ENCODE measurements around the gene PTPRU.

PTPRU gene

DNA sequence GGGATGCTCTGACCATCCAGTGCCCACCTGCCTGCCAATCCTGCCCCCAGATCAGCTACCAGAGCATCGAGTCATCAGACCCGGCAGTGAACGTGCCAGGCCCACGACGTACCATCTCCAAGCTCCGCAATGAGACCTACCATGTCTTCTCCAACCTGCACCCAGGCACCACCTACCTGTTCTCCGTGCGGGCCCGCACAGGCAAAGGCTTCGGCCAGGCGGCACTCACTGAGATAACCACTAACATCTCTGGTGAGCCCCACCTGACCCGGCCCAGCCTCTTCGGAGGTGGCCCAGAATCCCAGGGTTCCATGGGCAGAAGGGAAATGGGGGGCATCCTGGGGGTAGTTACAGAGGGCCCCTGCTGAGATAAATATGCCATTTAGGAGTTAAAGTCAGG lies 43.1 kb downstream of the PTPRU start:
- Histone ChIP-seq H3K4me3 (ENCODE audit: insufficient read length, low read depth) (no peak overlapping the region), H3K9me3 (ENCODE audit: insufficient read depth, low read length) (no peaks in the 10 kb centered on the region), H3K9ac (ENCODE audit: insufficient read length, low read depth) (no peak overlapping the region), H3K27me3 (ENCODE audit: insufficient read depth, insufficient read length) (no peaks in the 10 kb centered on the region), H3K36me3 (ENCODE audit: insufficient read depth, insufficient read length, low read length) (peaks cover 25% of the 10 kb centered on the region), H3K4me1 (ENCODE audit: insufficient read depth, insufficient read length) (peaks cover 27% of the 10 kb centered on the region)
- DNase-seq (ENCODE audit: low read depth, low spot score), result no peak
- TF ChIP-seq YY1 (IDR thresholded peaks at IDR 0.05; ENCODE audit: insufficient read depth, insufficient read length) (no peak), SUZ12 (IDR thresholded peaks at IDR 0.05; ENCODE audit: extremely low read depth, insufficient read depth, insufficient read length) (no peak), ZNF274 (IDR thresholded peaks at IDR 0.05; ENCODE audit: low read depth, low read length) (no peak)

DNA sequence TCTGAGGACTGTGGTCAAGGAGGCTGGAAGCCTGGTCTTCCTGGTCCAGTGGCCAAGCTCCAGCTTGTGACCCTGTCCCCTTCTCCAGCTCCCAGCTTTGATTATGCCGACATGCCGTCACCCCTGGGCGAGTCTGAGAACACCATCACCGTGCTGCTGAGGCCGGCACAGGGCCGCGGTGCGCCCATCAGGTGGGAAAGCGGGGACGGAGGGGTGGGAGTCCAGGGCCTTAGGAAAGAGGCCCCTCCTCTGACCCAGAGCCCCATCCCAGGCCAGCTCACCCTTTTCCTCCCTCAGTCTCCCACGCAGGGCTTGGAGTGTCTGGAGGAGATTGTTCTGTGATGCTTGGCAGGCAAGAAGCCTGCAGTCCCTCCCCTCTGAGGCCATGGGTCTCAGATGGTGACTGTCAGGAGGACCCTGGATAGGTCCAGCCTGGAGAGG lies 43.6 kb downstream of the PTPRU start:
- H3K9me3 ChIP-seq (ENCODE audit: insufficient read depth, low read length), result no peaks in the 10 kb centered on the region
- peaks cover 30% of the 10 kb centered on the region for H3K36me3 ChIP-seq (ENCODE audit: insufficient read depth, insufficient read length, low read length)
- H3K9ac ChIP-seq (ENCODE audit: insufficient read length, low read depth), result no peak overlapping the region
- H3K4me3 ChIP-seq (ENCODE audit: insufficient read length, low read depth), result no peak overlapping the region
- no peak for DNase-seq (ENCODE audit: low read depth, low spot score)
- TF ChIP-seq YY1 (IDR thresholded peaks at IDR 0.05; ENCODE audit: insufficient read depth, insufficient read length) (no peak), SUZ12 (IDR thresholded peaks at IDR 0.05; ENCODE audit: extremely low read depth, insufficient read depth, insufficient read length) (no peak), ZNF274 (IDR thresholded peaks at IDR 0.05; ENCODE audit: low read depth, low read length) (no peak)
- H3K27me3 ChIP-seq (ENCODE audit: insufficient read depth, insufficient read length), result no peaks in the 10 kb centered on the region
- H3K4me1 ChIP-seq (ENCODE audit: insufficient read depth, insufficient read length), result peaks cover 32% of the 10 kb centered on the region

DNA sequence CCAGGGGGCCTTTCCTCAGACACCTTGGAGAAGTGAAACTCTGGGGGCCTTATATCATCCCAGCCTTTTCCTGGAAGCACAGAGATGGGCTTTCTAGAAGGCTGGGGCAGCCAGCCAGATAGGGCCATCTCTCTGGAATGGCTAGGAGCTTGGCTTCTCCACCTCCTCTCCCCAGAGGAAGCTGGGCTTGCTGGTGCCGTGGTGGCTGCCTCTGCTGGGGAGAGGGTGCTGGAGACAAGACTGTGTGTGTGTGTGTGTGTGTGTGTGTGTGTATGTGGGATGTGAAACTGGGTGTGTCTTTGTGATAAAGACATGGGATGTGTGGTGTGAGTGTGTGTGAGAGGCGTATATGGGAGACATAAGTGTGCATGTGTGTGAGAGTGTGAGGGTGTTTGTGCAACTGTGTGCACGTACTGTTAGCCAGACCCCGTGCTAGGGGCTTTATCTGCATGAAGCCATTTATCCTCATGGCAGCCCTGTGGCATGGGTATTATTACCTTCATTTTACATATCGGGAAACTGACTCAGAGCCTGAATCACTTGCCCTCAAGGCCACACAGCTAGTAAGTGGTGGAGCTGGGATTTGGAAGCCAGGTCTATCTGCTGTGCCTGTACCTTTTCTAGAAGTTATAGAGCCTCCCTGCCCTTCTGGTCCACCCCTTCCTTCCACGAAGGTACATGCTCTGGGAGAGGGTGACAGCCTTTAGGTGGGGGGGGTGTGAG lies 44.2 kb downstream of the PTPRU start:
- TF ChIP-seq ZNF274 (IDR thresholded peaks at IDR 0.05; ENCODE audit: low read depth, low read length) (no peak), SUZ12 (IDR thresholded peaks at IDR 0.05; ENCODE audit: extremely low read depth, insufficient read depth, insufficient read length) (no peak), YY1 (IDR thresholded peaks at IDR 0.05; ENCODE audit: insufficient read depth, insufficient read length) (no peak)
- no peak for DNase-seq (ENCODE audit: low read depth, low spot score)
- Histone ChIP-seq H3K4me1 (ENCODE audit: insufficient read depth, insufficient read length) (peaks cover 32% of the 10 kb centered on the region), H3K36me3 (ENCODE audit: insufficient read depth, insufficient read length, low read length) (peaks cover 29% of the 10 kb centered on the region), H3K9ac (ENCODE audit: insufficient read length, low read depth) (no peak overlapping the region), H3K9me3 (ENCODE audit: insufficient read depth, low read length) (no peaks in the 10 kb centered on the region), H3K4me3 (ENCODE audit: insufficient read length, low read depth) (no peak overlapping the region), H3K27me3 (ENCODE audit: insufficient read depth, insufficient read length) (no peaks in the 10 kb centered on the region)

- Histone ChIP-seq H3K4me3 (ENCODE audit: insufficient read length, low read depth) (no peak overlapping the region), H3K9me3 (ENCODE audit: insufficient read depth, low read length) (no peaks in the 10 kb centered on the region), H3K27me3 (ENCODE audit: insufficient read depth, insufficient read length) (no peaks in the 10 kb centered on the region), H3K36me3 (ENCODE audit: insufficient read depth, insufficient read length, low read length) (peaks cover 26% of the 10 kb centered on the region), H3K9ac (ENCODE audit: insufficient read length, low read depth) (no peak overlapping the region), H3K4me1 (ENCODE audit: insufficient read depth, insufficient read length) (peaks cover 36% of the 10 kb centered on the region)
- TF ChIP-seq SUZ12 (IDR thresholded peaks at IDR 0.05; ENCODE audit: extremely low read depth, insufficient read depth, insufficient read length) (no peak), YY1 (IDR thresholded peaks at IDR 0.05; ENCODE audit: insufficient read depth, insufficient read length) (no peak), ZNF274 (IDR thresholded peaks at IDR 0.05; ENCODE audit: low read depth, low read length) (no peak)
- DNase-seq (ENCODE audit: low read depth, low spot score), result no peak
Observed at GRCh38 chr1:29281571-29281970, 45.2 kb downstream of the PTPRU start.

- Histone ChIP-seq H3K36me3 (ENCODE audit: insufficient read depth, insufficient read length, low read length) (peaks cover 28% of the 10 kb centered on the region), H3K4me3 (ENCODE audit: insufficient read length, low read depth) (no peak overlapping the region), H3K9me3 (ENCODE audit: insufficient read depth, low read length) (no peaks in the 10 kb centered on the region), H3K9ac (ENCODE audit: insufficient read length, low read depth) (peak overlapping the region; percentile 37), H3K27me3 (ENCODE audit: insufficient read depth, insufficient read length) (no peaks in the 10 kb centered on the region), H3K4me1 (ENCODE audit: insufficient read depth, insufficient read length) (peaks cover 36% of the 10 kb centered on the region)
- no peak for TF ChIP-seq YY1 (IDR thresholded peaks at IDR 0.05; ENCODE audit: insufficient read depth, insufficient read length)
- no peak for TF ChIP-seq SUZ12 (IDR thresholded peaks at IDR 0.05; ENCODE audit: extremely low read depth, insufficient read depth, insufficient read length)
- no peak for TF ChIP-seq ZNF274 (IDR thresholded peaks at IDR 0.05; ENCODE audit: low read depth, low read length)
- DNase-seq (ENCODE audit: low read depth, low spot score), result no peak
Observed at GRCh38 chr1:29282135-29282923, 46.0 kb downstream of the PTPRU start.

DNA sequence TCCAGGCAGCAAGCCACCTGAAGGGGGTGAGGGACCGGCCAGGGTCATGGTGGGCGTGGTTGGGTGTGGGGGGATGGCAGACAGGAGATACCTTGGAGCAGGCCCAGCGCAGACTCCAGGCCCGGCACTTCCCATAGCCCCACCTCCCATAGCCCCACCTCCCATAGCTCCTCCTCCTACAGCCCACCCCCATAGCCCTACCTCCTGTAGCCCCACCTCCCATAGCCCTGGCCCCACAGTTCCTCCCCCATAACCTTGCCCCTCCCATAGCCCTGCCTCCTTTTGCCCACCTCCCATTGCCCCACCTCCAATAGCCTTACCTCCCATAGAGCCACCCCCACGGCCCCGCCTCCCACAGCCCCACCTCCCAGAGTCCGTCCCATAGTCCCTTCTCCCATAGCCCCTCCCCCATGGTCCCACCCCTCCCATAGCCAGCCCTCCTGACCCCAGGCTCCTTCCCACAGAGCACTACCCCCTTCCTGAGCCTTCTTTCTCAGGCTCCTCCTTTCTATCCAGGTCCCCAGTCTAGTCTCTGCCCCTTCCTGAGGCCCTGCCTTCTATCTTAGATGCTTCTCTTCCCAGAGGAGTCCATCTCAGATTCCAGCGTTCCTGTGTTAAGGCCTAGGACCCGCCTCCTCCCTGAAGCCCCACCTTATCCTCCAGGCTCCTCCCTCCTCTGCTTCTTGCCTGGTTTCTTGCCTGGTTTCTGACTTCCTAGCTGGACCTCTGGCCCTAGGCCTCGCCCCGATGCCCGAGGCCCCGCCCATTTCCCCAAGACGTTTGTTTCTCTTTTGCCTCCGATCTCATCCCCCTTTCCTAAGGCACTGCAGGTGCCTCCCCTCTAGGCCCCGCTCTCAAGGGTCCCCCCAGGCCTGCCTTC lies 46.8 kb downstream of the PTPRU start:
- H3K27me3 ChIP-seq (ENCODE audit: insufficient read depth, insufficient read length), result no peaks in the 10 kb centered on the region

More for the DNA sequence above, 46.8 kb downstream of the PTPRU start:
- Histone ChIP-seq H3K9me3 (ENCODE audit: insufficient read depth, low read length) (no peaks in the 10 kb centered on the region), H3K36me3 (ENCODE audit: insufficient read depth, insufficient read length, low read length) (peaks cover 28% of the 10 kb centered on the region), H3K9ac (ENCODE audit: insufficient read length, low read depth) (peak overlapping the region; percentile 65), H3K4me3 (ENCODE audit: insufficient read length, low read depth) (peak overlapping the region; percentile 30), H3K4me1 (ENCODE audit: insufficient read depth, insufficient read length) (peaks cover 36% of the 10 kb centered on the region)
- DNase-seq (ENCODE audit: low read depth, low spot score), result peak; percentile 99
- TF ChIP-seq YY1 (IDR thresholded peaks at IDR 0.05; ENCODE audit: insufficient read depth, insufficient read length) (no peak), ZNF274 (IDR thresholded peaks at IDR 0.05; ENCODE audit: low read depth, low read length) (no peak), SUZ12 (IDR thresholded peaks at IDR 0.05; ENCODE audit: extremely low read depth, insufficient read depth, insufficient read length) (no peak)
